HEK293 (cell line): ENCODE results near the gene SULF2.

Experiments
- CTCF ChIA-PET: fragments of 350-600 bp; formaldehyde crosslinking; extraction: SDS; loops from one replicate; lab custom pipeline; 2021; ENCODE audit warnings: antibody characterized with exemption; lab: Yijun Ruan, JAX
- POLR2A ChIA-PET: fragments of 300-600 bp; formaldehyde crosslinking; extraction: SDS; loops from one replicate; lab custom pipeline; 2020; ENCODE audit warnings: antibody characterized with exemption, inconsistent platforms; lab: Yijun Ruan, JAX
- H3K27ac ChIP-seq: fragments of 200-500 bp; sonication (Bioruptor generic); 2 replicates; pipeline ENCODE4 v1.5.1; 2014; ENCODE audit warnings: low read depth, low read length, control low read depth, inconsistent platforms; ENCODE audit errors: extremely low read depth
- H3K36me3 ChIP-seq, 2 experiments: fragments of 200-500 bp in 1 of 2; sonication (Bioruptor generic) in 1 of 2; 1 replicate in 1 of 2; 2 replicates in 1 of 2; pipeline ENCODE4 v1.5.1; 2014 to 2017; ENCODE audit warnings: inconsistent platforms in 2 of 2, low read length in 2 of 2; ENCODE audit not compliant: control insufficient read depth in 2 of 2, insufficient read depth in 1 of 2
- H3K4me1 ChIP-seq: fragments of 200-500 bp; sonication (Bioruptor generic); 2 replicates; pipeline ENCODE4 v1.5.1; 2014; ENCODE audit warnings: mild to moderate bottlenecking, low read length, inconsistent platforms; ENCODE audit not compliant: control insufficient read depth, insufficient read depth
- H3K4me3 ChIP-seq: 2 replicates; pipeline ENCODE4 v1.5.1; 2011; ENCODE audit warnings: low read depth, mild to moderate bottlenecking, control low read depth, low read length, moderate library complexity
- H3K9me3 ChIP-seq: fragments of 200-500 bp; sonication (Bioruptor generic); 2 replicates; pipeline ENCODE4 v1.5.1; 2014; ENCODE audit warnings: low read depth, low read length, inconsistent platforms; ENCODE audit not compliant: control insufficient read depth, insufficient read depth
- BCL11B ChIP-seq: fragments of 450-650 bp; formaldehyde crosslinking; IDR thresholded peaks from 2 replicates; pipeline ENCODE4 v1.5.1; 2016; ENCODE audit warnings: low read depth, missing biosample characterization, missing genetic modification characterization
- EGR2 ChIP-seq: fragments of 450-650 bp; formaldehyde crosslinking; IDR thresholded peaks from 2 replicates; pipeline ENCODE4 v1.5.1; 2016; ENCODE audit warnings: low read depth, missing biosample characterization, missing genetic modification characterization
- GLIS2 ChIP-seq: fragments of 450-650 bp; formaldehyde crosslinking; IDR thresholded peaks from 2 replicates; pipeline ENCODE4 v1.5.1; 2016; ENCODE audit warnings: missing biosample characterization, missing genetic modification characterization
- HOXA7 ChIP-seq: sonication (generic); formaldehyde crosslinking; IDR thresholded peaks from 2 replicates; pipeline ENCODE4 v1.8.1; 2022; ENCODE audit warnings: missing genetic modification reagents, borderline replicate concordance
- IKZF3 ChIP-seq: fragments of 450-650 bp; IDR thresholded peaks from 2 replicates; pipeline ENCODE4 v1.5.0; 2018; ENCODE audit warnings: missing biosample characterization, mild to moderate bottlenecking, missing genetic modification characterization, moderate library complexity
- MEIS1 ChIP-seq: sonication (generic); formaldehyde crosslinking; IDR thresholded peaks from 2 replicates; pipeline ENCODE4 v1.8.1; 2022; ENCODE audit warnings: missing genetic modification reagents, mild to moderate bottlenecking, borderline replicate concordance
- MYNN ChIP-seq: fragments of 450-650 bp; formaldehyde crosslinking; IDR thresholded peaks from 2 replicates; pipeline ENCODE4 v1.5.1; 2016; ENCODE audit warnings: missing biosample characterization, missing genetic modification characterization, borderline replicate concordance
- SETDB1 ChIP-seq: IDR thresholded peaks from one replicate; pipeline ENCODE4 v1.6.1; 2017; ENCODE audit warnings: mild to moderate bottlenecking, low read length, moderate library complexity, mixed read lengths; ENCODE audit not compliant: insufficient read length
- YY2 ChIP-seq: fragments of 450-650 bp; formaldehyde crosslinking; IDR thresholded peaks from 2 replicates; pipeline ENCODE4 v1.5.1; 2016; ENCODE audit warnings: missing biosample characterization, missing genetic modification characterization
- ZBTB48 ChIP-seq: fragments of 450-650 bp; formaldehyde crosslinking; IDR thresholded peaks from 2 replicates; pipeline ENCODE4 v1.5.1; 2016; ENCODE audit warnings: missing biosample characterization, missing genetic modification characterization
- ZEB2 ChIP-seq: fragments of 450-650 bp; formaldehyde crosslinking; IDR thresholded peaks from 2 replicates; pipeline ENCODE4 v1.5.1; 2016; ENCODE audit warnings: missing biosample characterization, missing genetic modification characterization
- ZFHX2 ChIP-seq: fragments of 450-650 bp; formaldehyde crosslinking; conservative IDR thresholded peaks from 2 replicates; pipeline ENCODE4 v1.5.1; 2016; ENCODE audit warnings: missing biosample characterization, missing genetic modification characterization
- ZNF10 ChIP-seq: fragments of 450-650 bp; formaldehyde crosslinking; IDR thresholded peaks from 2 replicates; pipeline ENCODE4 v1.5.1; 2017; ENCODE audit warnings: missing biosample characterization, missing genetic modification characterization
- ZNF121 ChIP-seq: fragments of 450-650 bp; formaldehyde crosslinking; IDR thresholded peaks from 2 replicates; pipeline ENCODE4 v1.5.1; 2016; ENCODE audit warnings: missing biosample characterization, missing genetic modification characterization
- ZNF133 ChIP-seq: fragments of 450-650 bp; formaldehyde crosslinking; IDR thresholded peaks from 2 replicates; pipeline ENCODE4 v1.5.1; 2016; ENCODE audit warnings: missing biosample characterization, missing genetic modification characterization
- ZNF140 ChIP-seq: fragments of 450-650 bp; formaldehyde crosslinking; IDR thresholded peaks from 2 replicates; pipeline ENCODE4 v1.5.1; 2016; ENCODE audit warnings: missing biosample characterization, missing genetic modification characterization
- ZNF16 ChIP-seq: fragments of 450-650 bp; formaldehyde crosslinking; IDR thresholded peaks from 2 replicates; pipeline ENCODE4 v1.5.1; 2016; ENCODE audit warnings: low read depth, missing biosample characterization, missing genetic modification characterization
- ZNF184 ChIP-seq: fragments of 450-650 bp; IDR thresholded peaks from 2 replicates; pipeline ENCODE4 v1.5.1; 2018; ENCODE audit warnings: missing biosample characterization, mild to moderate bottlenecking, missing genetic modification characterization
- ZNF404 ChIP-seq: fragments of 450-650 bp; formaldehyde crosslinking; IDR thresholded peaks from 2 replicates; pipeline ENCODE4 v1.5.1; 2017; ENCODE audit warnings: missing biosample characterization, missing genetic modification characterization
- ZNF473 ChIP-seq: fragments of 450-650 bp; formaldehyde crosslinking; IDR thresholded peaks from 2 replicates; pipeline ENCODE4 v1.5.1; 2017; ENCODE audit warnings: missing biosample characterization, missing genetic modification characterization
- ZNF48 ChIP-seq: fragments of 450-650 bp; formaldehyde crosslinking; IDR thresholded peaks from 2 replicates; pipeline ENCODE4 v1.5.1; 2016; ENCODE audit warnings: missing biosample characterization, missing genetic modification characterization
- ZNF521 ChIP-seq: fragments of 450-650 bp; formaldehyde crosslinking; IDR thresholded peaks from 2 replicates; pipeline ENCODE4 v1.5.1; 2017; ENCODE audit warnings: missing biosample characterization, mild to moderate bottlenecking, missing genetic modification characterization
- ZNF610 ChIP-seq: fragments of 450-650 bp; formaldehyde crosslinking; IDR thresholded peaks from 2 replicates; pipeline ENCODE4 v1.5.1; 2016; ENCODE audit warnings: missing biosample characterization, missing genetic modification characterization, borderline replicate concordance
- ZNF654 ChIP-seq: fragments of 450-650 bp; formaldehyde crosslinking; IDR thresholded peaks from 2 replicates; pipeline ENCODE4 v1.5.1; 2016; ENCODE audit warnings: low read depth, missing biosample characterization, missing genetic modification characterization
- ZNF791 ChIP-seq: fragments of 450-650 bp; formaldehyde crosslinking; IDR thresholded peaks from 2 replicates; pipeline ENCODE4 v1.5.1; 2016; ENCODE audit warnings: missing biosample characterization, missing genetic modification characterization
- ZNF830 ChIP-seq: fragments of 450-650 bp; IDR thresholded peaks from 2 replicates; pipeline ENCODE4 v1.5.0; 2018; ENCODE audit warnings: missing biosample characterization, missing genetic modification characterization, low read depth, mild to moderate bottlenecking, moderate library complexity
- TF ChIP-seq, protein P1 (sequence below): fragments of 450-650 bp; formaldehyde crosslinking; IDR thresholded peaks from 2 replicates; pipeline ENCODE4 v1.5.1; 2016; ENCODE audit warnings: missing biosample characterization, missing genetic modification characterization
- TF ChIP-seq, protein P2 (sequence below): fragments of 450-650 bp; formaldehyde crosslinking; IDR thresholded peaks from 2 replicates; pipeline ENCODE4 v1.5.1; 2016; ENCODE audit warnings: missing biosample characterization, missing genetic modification characterization
- TF ChIP-seq, protein P3 (sequence below): fragments of 450-650 bp; formaldehyde crosslinking; optimal IDR thresholded peaks from 2 replicates; pipeline ENCODE3; 2016; ENCODE audit warnings: missing biosample characterization, mild to moderate bottlenecking, missing genetic modification characterization
- TF ChIP-seq, protein P4 (sequence below): fragments of 450-650 bp; formaldehyde crosslinking; IDR thresholded peaks from 2 replicates; pipeline ENCODE4 v1.5.0; 2017; ENCODE audit warnings: missing biosample characterization, missing genetic modification characterization, borderline replicate concordance
- TF ChIP-seq, protein P5 (sequence below): fragments of 450-650 bp; formaldehyde crosslinking; IDR thresholded peaks from 2 replicates; pipeline ENCODE4 v1.5.1; 2016; ENCODE audit warnings: missing biosample characterization, missing genetic modification characterization
- TF ChIP-seq, protein P6 (sequence below): fragments of 450-650 bp; formaldehyde crosslinking; IDR thresholded peaks from 2 replicates; pipeline ENCODE4 v1.5.1; 2016; ENCODE audit warnings: missing biosample characterization, missing genetic modification characterization, borderline replicate concordance

The SULF2 gene

DNA sequence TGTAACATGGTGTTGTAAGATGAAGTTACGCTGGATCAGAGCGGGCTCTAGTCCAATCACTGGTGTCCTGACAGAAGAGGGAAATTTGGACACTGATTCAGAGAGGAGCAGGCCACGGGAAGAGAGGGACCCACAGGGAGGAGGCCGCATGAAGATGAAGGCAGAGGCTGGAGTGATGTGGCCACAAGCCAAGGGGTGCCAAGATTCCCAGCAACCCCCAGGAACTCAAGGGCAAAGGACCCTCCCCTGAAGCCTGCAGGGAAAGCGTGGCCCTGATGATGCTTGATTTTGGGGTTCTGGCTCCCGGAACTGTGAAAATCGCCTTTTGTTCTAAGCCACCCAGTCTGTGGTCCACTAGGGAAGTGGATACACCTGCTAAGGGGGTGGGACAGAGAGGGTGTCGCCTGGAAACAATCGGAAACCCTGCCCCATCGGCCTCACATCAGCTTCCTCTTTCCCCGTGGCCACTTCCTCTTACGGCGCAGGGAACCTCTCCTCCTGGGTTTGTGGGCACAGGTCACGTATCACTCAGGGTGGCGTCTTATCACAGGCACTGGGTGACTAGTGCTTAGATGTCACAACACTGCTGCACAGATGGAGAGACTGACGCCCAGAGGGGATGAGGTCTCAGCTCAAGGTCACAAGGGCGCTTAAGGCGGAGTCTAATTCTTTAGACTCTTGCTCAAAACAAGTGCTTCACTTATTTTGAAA, 58.0 kb downstream of the SULF2 start:
- no peak overlapping the region for H3K4me3 ChIP-seq

DNA sequence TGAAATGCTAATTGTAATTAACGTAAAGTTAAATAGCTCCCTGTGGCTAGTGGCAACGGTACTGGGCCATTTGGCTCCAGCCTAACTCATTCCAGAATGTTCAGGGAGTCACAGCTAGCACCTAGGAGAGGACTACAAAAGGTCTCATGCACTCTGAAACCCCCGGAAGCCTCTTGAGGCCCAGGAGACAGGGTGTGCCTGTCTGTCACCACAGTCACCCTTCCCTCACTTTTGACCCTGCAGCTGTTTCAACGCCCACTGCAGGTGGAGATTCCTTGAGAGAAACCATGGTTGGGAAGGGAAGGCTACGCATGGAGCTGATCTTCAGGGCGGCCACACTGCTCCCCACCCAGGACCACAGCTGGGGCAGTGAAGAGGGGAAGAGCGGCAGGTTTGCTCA, 58.6 kb downstream of the SULF2 start:
- Histone ChIP-seq H3K27ac (no peak overlapping the region), H3K9me3 (no peaks in the 10 kb centered on the region), H3K4me3 (no peak overlapping the region), H3K36me3 (peaks cover 0 to 3% of the 10 kb centered on the region in 2 experiments; a peak in 2 of 3 replicates), H3K4me1 (no peaks in the 10 kb centered on the region; the same call in 1 of the 2 replicates)
- ChIA-PET POLR2A (no interaction called here), CTCF (interaction anchor here (1.2 to 3.0 kb wide), 3 partner anchors 12 to 894 kb away, joined by 5 to 12 read pairs (median 7); no protein-coding TSS in a partner anchor)
- TF ChIP-seq EGR2 (tag by site-specific recombination) (no peak), BCL11B (tag by site-specific recombination) (no peak), ZFHX2 (tag by site-specific recombination) (no peak), ZNF16 (tag by site-specific recombination) (no peak), ZNF473 (no peak), ZEB2 (tag by site-specific recombination) (no peak), IKZF3 (tag by site-specific recombination) (no peak), GLIS2 (tag by site-specific recombination) (no peak), MEIS1 (CRISPR knock-in tag) (no peak), ZBTB48 (tag by site-specific recombination) (no peak), ZNF10 (tag by site-specific recombination) (no peak), ZNF121 (no peak)
- TF ChIP-seq, protein P1, sequence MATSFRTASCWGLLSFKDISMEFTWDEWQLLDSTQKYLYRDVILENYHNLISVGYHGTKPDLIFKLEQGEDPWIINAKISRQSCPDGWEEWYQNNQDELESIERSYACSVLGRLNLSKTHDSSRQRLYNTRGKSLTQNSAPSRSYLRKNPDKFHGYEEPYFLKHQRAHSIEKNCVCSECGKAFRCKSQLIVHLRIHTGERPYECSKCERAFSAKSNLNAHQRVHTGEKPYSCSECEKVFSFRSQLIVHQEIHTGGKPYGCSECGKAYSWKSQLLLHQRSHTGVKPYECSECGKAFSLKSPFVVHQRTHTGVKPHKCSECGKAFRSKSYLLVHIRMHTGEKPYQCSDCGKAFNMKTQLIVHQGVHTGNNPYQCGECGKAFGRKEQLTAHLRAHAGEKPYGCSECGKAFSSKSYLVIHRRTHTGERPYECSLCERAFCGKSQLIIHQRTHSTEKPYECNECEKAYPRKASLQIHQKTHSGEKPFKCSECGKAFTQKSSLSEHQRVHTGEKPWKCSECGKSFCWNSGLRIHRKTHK (tag by site-specific recombination): no peak
- TF ChIP-seq, protein P2, sequence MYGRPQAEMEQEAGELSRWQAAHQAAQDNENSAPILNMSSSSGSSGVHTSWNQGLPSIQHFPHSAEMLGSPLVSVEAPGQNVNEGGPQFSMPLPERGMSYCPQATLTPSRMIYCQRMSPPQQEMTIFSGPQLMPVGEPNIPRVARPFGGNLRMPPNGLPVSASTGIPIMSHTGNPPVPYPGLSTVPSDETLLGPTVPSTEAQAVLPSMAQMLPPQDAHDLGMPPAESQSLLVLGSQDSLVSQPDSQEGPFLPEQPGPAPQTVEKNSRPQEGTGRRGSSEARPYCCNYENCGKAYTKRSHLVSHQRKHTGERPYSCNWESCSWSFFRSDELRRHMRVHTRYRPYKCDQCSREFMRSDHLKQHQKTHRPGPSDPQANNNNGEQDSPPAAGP (tag by site-specific recombination): no peak
- TF ChIP-seq, protein P3, sequence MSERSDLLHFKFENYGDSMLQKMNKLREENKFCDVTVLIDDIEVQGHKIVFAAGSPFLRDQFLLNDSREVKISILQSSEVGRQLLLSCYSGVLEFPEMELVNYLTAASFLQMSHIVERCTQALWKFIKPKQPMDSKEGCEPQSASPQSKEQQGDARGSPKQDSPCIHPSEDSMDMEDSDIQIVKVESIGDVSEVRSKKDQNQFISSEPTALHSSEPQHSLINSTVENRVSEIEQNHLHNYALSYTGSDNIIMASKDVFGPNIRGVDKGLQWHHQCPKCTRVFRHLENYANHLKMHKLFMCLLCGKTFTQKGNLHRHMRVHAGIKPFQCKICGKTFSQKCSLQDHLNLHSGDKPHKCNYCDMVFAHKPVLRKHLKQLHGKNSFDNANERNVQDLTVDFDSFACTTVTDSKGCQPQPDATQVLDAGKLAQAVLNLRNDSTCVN (tag by site-specific recombination): no peak
- TF ChIP-seq, protein P4, sequence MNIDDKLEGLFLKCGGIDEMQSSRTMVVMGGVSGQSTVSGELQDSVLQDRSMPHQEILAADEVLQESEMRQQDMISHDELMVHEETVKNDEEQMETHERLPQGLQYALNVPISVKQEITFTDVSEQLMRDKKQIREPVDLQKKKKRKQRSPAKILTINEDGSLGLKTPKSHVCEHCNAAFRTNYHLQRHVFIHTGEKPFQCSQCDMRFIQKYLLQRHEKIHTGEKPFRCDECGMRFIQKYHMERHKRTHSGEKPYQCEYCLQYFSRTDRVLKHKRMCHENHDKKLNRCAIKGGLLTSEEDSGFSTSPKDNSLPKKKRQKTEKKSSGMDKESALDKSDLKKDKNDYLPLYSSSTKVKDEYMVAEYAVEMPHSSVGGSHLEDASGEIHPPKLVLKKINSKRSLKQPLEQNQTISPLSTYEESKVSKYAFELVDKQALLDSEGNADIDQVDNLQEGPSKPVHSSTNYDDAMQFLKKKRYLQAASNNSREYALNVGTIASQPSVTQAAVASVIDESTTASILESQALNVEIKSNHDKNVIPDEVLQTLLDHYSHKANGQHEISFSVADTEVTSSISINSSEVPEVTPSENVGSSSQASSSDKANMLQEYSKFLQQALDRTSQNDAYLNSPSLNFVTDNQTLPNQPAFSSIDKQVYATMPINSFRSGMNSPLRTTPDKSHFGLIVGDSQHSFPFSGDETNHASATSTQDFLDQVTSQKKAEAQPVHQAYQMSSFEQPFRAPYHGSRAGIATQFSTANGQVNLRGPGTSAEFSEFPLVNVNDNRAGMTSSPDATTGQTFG (tag by site-specific recombination): no peak
- TF ChIP-seq, protein P5, sequence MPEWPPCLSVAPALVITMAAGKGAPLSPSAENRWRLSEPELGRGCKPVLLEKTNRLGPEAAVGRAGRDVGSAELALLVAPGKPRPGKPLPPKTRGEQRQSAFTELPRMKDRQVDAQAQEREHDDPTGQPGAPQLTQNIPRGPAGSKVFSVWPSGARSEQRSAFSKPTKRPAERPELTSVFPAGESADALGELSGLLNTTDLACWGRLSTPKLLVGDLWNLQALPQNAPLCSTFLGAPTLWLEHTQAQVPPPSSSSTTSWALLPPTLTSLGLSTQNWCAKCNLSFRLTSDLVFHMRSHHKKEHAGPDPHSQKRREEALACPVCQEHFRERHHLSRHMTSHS (tag by site-specific recombination): no peak

More for the DNA sequence above, 58.0 kb downstream of the SULF2 start:
- TF ChIP-seq ZNF133 (tag by site-specific recombination): no peak
- no peak for TF ChIP-seq ZNF404 (tag by site-specific recombination)
- no peak for TF ChIP-seq ZNF184
- TF ChIP-seq, protein P5 (tag by site-specific recombination): no peak
- no peak for TF ChIP-seq HOXA7 (CRISPR knock-in tag)
- TF ChIP-seq ZNF654 (tag by site-specific recombination): no peak
- no peak for TF ChIP-seq SETDB1
- no peak for TF ChIP-seq ZNF521 (tag by site-specific recombination)
- TF ChIP-seq ZNF830 (tag by site-specific recombination): no peak
- TF ChIP-seq YY2 (tag by site-specific recombination): no peak
- TF ChIP-seq ZNF140 (tag by site-specific recombination): no peak
- no peak for TF ChIP-seq ZNF48 (tag by site-specific recombination)
- TF ChIP-seq ZNF610 (tag by site-specific recombination): no peak
- TF ChIP-seq ZNF791 (tag by site-specific recombination): no peak
- TF ChIP-seq, protein P6, sequence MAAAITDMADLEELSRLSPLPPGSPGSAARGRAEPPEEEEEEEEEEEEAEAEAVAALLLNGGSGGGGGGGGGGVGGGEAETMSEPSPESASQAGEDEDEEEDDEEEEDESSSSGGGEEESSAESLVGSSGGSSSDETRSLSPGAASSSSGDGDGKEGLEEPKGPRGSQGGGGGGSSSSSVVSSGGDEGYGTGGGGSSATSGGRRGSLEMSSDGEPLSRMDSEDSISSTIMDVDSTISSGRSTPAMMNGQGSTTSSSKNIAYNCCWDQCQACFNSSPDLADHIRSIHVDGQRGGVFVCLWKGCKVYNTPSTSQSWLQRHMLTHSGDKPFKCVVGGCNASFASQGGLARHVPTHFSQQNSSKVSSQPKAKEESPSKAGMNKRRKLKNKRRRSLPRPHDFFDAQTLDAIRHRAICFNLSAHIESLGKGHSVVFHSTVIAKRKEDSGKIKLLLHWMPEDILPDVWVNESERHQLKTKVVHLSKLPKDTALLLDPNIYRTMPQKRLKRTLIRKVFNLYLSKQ (tag by site-specific recombination): no peak
- TF ChIP-seq MYNN (tag by site-specific recombination): no peak
- TF ChIP-seq, all 188 proteins: peak for 0
- ChIA-PET CTCF (interaction anchor here (1.2 to 3.0 kb wide), 3 partner anchors 12 to 893 kb away, joined by 5 to 12 read pairs (median 7); no protein-coding TSS in a partner anchor), POLR2A (no interaction called here)
- Histone ChIP-seq H3K27ac (no peak overlapping the region), H3K4me1 (no peaks in the 10 kb centered on the region; the same call in 1 of the 2 replicates), H3K36me3 (peaks cover 0 to 10% of the 10 kb centered on the region in 2 experiments; a peak in 2 of 3 replicates), H3K9me3 (no peaks in the 10 kb centered on the region)
